ENCODE measurements around the gene PEX19.

The PEX19 gene

GRCh38 chr1:160277330-160277729 is 7.6 kb downstream of the PEX19 start:
- TF ChIP-seq EGR1 (IDR thresholded peaks at IDR 0.05) = no peak
- TF ChIP-seq EP300 (IDR thresholded peaks at IDR 0.05; ENCODE audit: borderline replicate concordance) = no peak
- TF ChIP-seq USF1 (IDR thresholded peaks at IDR 0.05) = no peak
- TF ChIP-seq FOXM1 (IDR thresholded peaks at IDR 0.05; ENCODE audit: borderline replicate concordance, low read depth) = no peak
- TF ChIP-seq TEAD4 (IDR thresholded peaks at IDR 0.05) = no peak
- no peak for TF ChIP-seq MAX (IDR thresholded peaks at IDR 0.05)
- TF ChIP-seq TCF12 (IDR thresholded peaks at IDR 0.05; ENCODE audit: low read depth) = no peak
- no peak for TF ChIP-seq RAD21 (IDR thresholded peaks at IDR 0.05; ENCODE audit: low read depth)
- TF ChIP-seq TAF1 (IDR thresholded peaks at IDR 0.05; ENCODE audit: low read depth) = no peak

- TF ChIP-seq CEBPB (IDR thresholded peaks at IDR 0.05) (no peak), CREB1 (IDR thresholded peaks at IDR 0.05; ENCODE audit: low read depth) (no peak), MAX (IDR thresholded peaks at IDR 0.05) (no peak), USF1 (IDR thresholded peaks at IDR 0.05) (no peak), ZBTB7A (IDR thresholded peaks at IDR 0.05; ENCODE audit: low read depth) (no peak), TEAD4 (IDR thresholded peaks at IDR 0.05) (no peak), RAD21 (IDR thresholded peaks at IDR 0.05; ENCODE audit: low read depth) (no peak), TAF1 (IDR thresholded peaks at IDR 0.05; ENCODE audit: low read depth) (no peak), YY1 (IDR thresholded peaks at IDR 0.05; ENCODE audit: low read depth) (no peak), FOXM1 (IDR thresholded peaks at IDR 0.05; ENCODE audit: borderline replicate concordance, low read depth) (no peak), TCF12 (IDR thresholded peaks at IDR 0.05; ENCODE audit: low read depth) (no peak), REST (IDR thresholded peaks at IDR 0.05; ENCODE audit: low read depth) (no peak), EGR1 (IDR thresholded peaks at IDR 0.05) (no peak)
Observed at GRCh38 chr1:160271025-160271424, 13.9 kb downstream of the PEX19 start.

- TF ChIP-seq MAX (IDR thresholded peaks at IDR 0.05) (no peak), TEAD4 (IDR thresholded peaks at IDR 0.05) (no peak), FOXM1 (IDR thresholded peaks at IDR 0.05; ENCODE audit: borderline replicate concordance, low read depth) (no peak), REST (IDR thresholded peaks at IDR 0.05; ENCODE audit: low read depth) (no peak), ZBTB7A (IDR thresholded peaks at IDR 0.05; ENCODE audit: low read depth) (no peak)
Observed at GRCh38 chr1:160267284-160267991, 17.5 kb downstream of the PEX19 start.

- TF ChIP-seq CEBPB (IDR thresholded peaks at IDR 0.05) (no peak), TCF12 (IDR thresholded peaks at IDR 0.05; ENCODE audit: low read depth) (no peak), EGR1 (IDR thresholded peaks at IDR 0.05) (no peak), REST (IDR thresholded peaks at IDR 0.05; ENCODE audit: low read depth) (no peak), TAF1 (IDR thresholded peaks at IDR 0.05; ENCODE audit: low read depth) (no peak), NFIC (IDR thresholded peaks at IDR 0.05) (no peak), FOXM1 (IDR thresholded peaks at IDR 0.05; ENCODE audit: borderline replicate concordance, low read depth) (no peak), USF1 (IDR thresholded peaks at IDR 0.05) (no peak), EP300 (IDR thresholded peaks at IDR 0.05; ENCODE audit: borderline replicate concordance) (no peak), ZBTB7A (IDR thresholded peaks at IDR 0.05; ENCODE audit: low read depth) (no peak), CREB1 (IDR thresholded peaks at IDR 0.05; ENCODE audit: low read depth) (no peak), MAX (IDR thresholded peaks at IDR 0.05) (no peak), YY1 (IDR thresholded peaks at IDR 0.05; ENCODE audit: low read depth) (no peak), RAD21 (IDR thresholded peaks at IDR 0.05; ENCODE audit: low read depth) (no peak), TEAD4 (IDR thresholded peaks at IDR 0.05) (no peak)
Observed at GRCh38 chr1:160264795-160265307, 20.1 kb downstream of the PEX19 start.
